ENCODE measurements around the gene MTCL3.

MTCL3 gene

GRCh38 chr6:127459231-127459641 is 59.9 kb downstream of the MTCL3 start, which contains the start of gene KIAA0408:
TSS of gene KIAA0408 (minus strand) at chr6:127459389. CDS start at chr6:127453981, 5,408 bp downstream.
- POLR2A ChIA-PET (ENCODE audit: low non-redundant PET): no interaction called here
- DNase-seq (ENCODE audit: low spot score): no peak
- CTCF ChIA-PET: interaction anchor here (0.6 kb wide), 1 partner anchor 137 kb away, joined by 3 read pairs; no protein-coding TSS in a partner anchor
- H3K27ac ChIP-seq: no peak within 1 kb of the TSS
- TF ChIP-seq CTCF (conservative IDR thresholded peaks at IDR 0.05; ENCODE audit: low read depth): no peak

GRCh38 chr6:127458817-127459216 is 60.3 kb downstream of the MTCL3 start:
- DNase-seq (ENCODE audit: low spot score): no peak
- TF ChIP-seq CTCF (conservative IDR thresholded peaks at IDR 0.05; ENCODE audit: low read depth): no peak
- ChIA-PET CTCF (no interaction called here), POLR2A (ENCODE audit: low non-redundant PET) (no interaction called here)
- no peak overlapping the region for H3K27ac ChIP-seq

GRCh38 chr6:127458222-127458621 is 60.9 kb downstream of the MTCL3 start:
- H3K27ac ChIP-seq: no peak overlapping the region
- ChIA-PET CTCF (no interaction called here), POLR2A (ENCODE audit: low non-redundant PET) (no interaction called here)

GRCh38 chr6:127457456-127458064 is 61.6 kb downstream of the MTCL3 start:
- no peak overlapping the region for H3K27ac ChIP-seq
- POLR2A ChIA-PET (ENCODE audit: low non-redundant PET): no interaction called here
- CTCF ChIA-PET: no interaction called here

More at GRCh38 chr6:127458222-127458621, 60.9 kb downstream of the MTCL3 start:
- no peak for TF ChIP-seq CTCF (conservative IDR thresholded peaks at IDR 0.05; ENCODE audit: low read depth)
- no peak for DNase-seq (ENCODE audit: low spot score)

GRCh38 chr6:127456465-127456864 is 62.7 kb downstream of the MTCL3 start:
- ChIA-PET CTCF (interaction anchor here (0.7 kb wide), 1 partner anchor 494 kb away, joined by 3 read pairs; no protein-coding TSS in a partner anchor), POLR2A (ENCODE audit: low non-redundant PET) (no interaction called here)
- no peak overlapping the region for H3K27ac ChIP-seq
- TF ChIP-seq CTCF (conservative IDR thresholded peaks at IDR 0.05; ENCODE audit: low read depth): no peak
- DNase-seq (ENCODE audit: low spot score): no peak

More at GRCh38 chr6:127457456-127458064, 61.6 kb downstream of the MTCL3 start:
- TF ChIP-seq CTCF (conservative IDR thresholded peaks at IDR 0.05; ENCODE audit: low read depth): no peak
- DNase-seq (ENCODE audit: low spot score): no peak

- CTCF ChIA-PET: no interaction called here
- DNase-seq (ENCODE audit: low spot score): no peak
- POLR2A ChIA-PET (ENCODE audit: low non-redundant PET): no interaction called here
- TF ChIP-seq CTCF (conservative IDR thresholded peaks at IDR 0.05; ENCODE audit: low read depth): no peak
- H3K27ac ChIP-seq: no peak overlapping the region
Observed at GRCh38 chr6:127453845-127454619, 65.1 kb downstream of the MTCL3 start.

All from RWPE1 (cell line).